ENCODE data around the gene SPEM3.
"Not testable (repeated sequence)": the region's sequence is repeated elsewhere in the genome, so short reads cannot be mapped to it uniquely, and the experiment has no call there.

Gene SPEM3

GRCh38 chr17:7442142-7442541, 13.5 kb downstream of the SPEM3 start:
- DNase-seq (ENCODE audit: low read depth in 2 of 2): no peak

GRCh38 chr17:7443499-7444485, 15.1 kb downstream of the SPEM3 start:
- no peak for DNase-seq (ENCODE audit: low read depth in 2 of 2)

- no peak for DNase-seq (ENCODE audit: low read depth in 2 of 2)
These were observed 16.3 kb downstream of the SPEM3 start, which contains the start of gene CHRNB1 for GRCh38 chr17:7444682-7445618. Gene CHRNB1, plus strand, starts transcription at chr17:7445061. Its CDS starts 67 bp downstream, at chr17:7445128.

- no peak for DNase-seq (ENCODE audit: low read depth in 2 of 2)
These were observed 16.9 kb downstream of the SPEM3 start for GRCh38 chr17:7445619-7445968.

GRCh38 chr17:7448461-7448860, 19.8 kb downstream of the SPEM3 start:
- no peak for DNase-seq (ENCODE audit: low read depth in 2 of 2)

GRCh38 chr17:7459961-7460545, 31.4 kb downstream of the SPEM3 start:
- no peak for DNase-seq (ENCODE audit: low read depth in 2 of 2)

- DNase-seq (ENCODE audit: low read depth in 2 of 2): no peak
These were observed 32.4 kb downstream of the SPEM3 start for GRCh38 chr17:7460850-7461660.

- DNase-seq (ENCODE audit: low read depth in 2 of 2): no peak
These were observed 34.1 kb downstream of the SPEM3 start for GRCh38 chr17:7462474-7463371.

- no peak for DNase-seq (ENCODE audit: low read depth in 2 of 2)
These were observed 34.8 kb downstream of the SPEM3 start for GRCh38 chr17:7463372-7463846.

GRCh38 chr17:7464081-7464480, 35.4 kb downstream of the SPEM3 start:
- DNase-seq (ENCODE audit: low read depth in 2 of 2): no peak

GRCh38 chr17:7465597-7466275, 37.1 kb downstream of the SPEM3 start:
- no peak for DNase-seq (ENCODE audit: low read depth in 2 of 2)

GRCh38 chr17:7466318-7466638, 37.6 kb downstream of the SPEM3 start:
- DNase-seq (ENCODE audit: low read depth in 2 of 2): no peak

- DNase-seq (ENCODE audit: low read depth in 2 of 2): no peak
These were observed 38.1 kb downstream of the SPEM3 start for GRCh38 chr17:7466639-7467341.

GRCh38 chr17:7467498-7467897, 38.8 kb downstream of the SPEM3 start:
- no peak for DNase-seq (ENCODE audit: low read depth in 2 of 2)

GRCh38 chr17:7468290-7468689, 39.6 kb downstream of the SPEM3 start:
- DNase-seq (ENCODE audit: low read depth in 2 of 2): no peak

- no peak for DNase-seq (ENCODE audit: low read depth in 2 of 2)
These were observed 40.2 kb downstream of the SPEM3 start for GRCh38 chr17:7468804-7469389.

GRCh38 chr17:7469843-7470242, 41.2 kb downstream of the SPEM3 start:
- not testable (repeated sequence) for DNase-seq (ENCODE audit: low read depth in 2 of 2)

GRCh38 chr17:7470457-7470973, 41.9 kb downstream of the SPEM3 start:
- not testable (repeated sequence) for DNase-seq (ENCODE audit: low read depth in 2 of 2)

All from activated CD8-positive, alpha-beta memory T cell treated with anti-CD3 and anti-CD28 coated beads for 4 hours (primary cell).